Caco-2 (cell line): Measurements from ENCODE around the gene SLK. TPM values are rescaled to one million over a fixed set of nuclear protein-coding genes. Genes with fewer than 3 reads are reported as not detected.

Experiments
- BruUV-seq: library from RNA; stranded (reverse); fragments of 400-500 nt; replicated peaks from 2 replicates; lab custom pipeline; 2021; lab: Mats Ljungman, UMichigan
- CTCF ChIA-PET: fragments of 300-600 bp; sonication (Branson Sonifier 250); formaldehyde crosslinking; loops from one replicate; lab custom pipeline; 2022; ENCODE audit warnings: antibody characterized with exemption; lab: Charles Lee
- POLR2A ChIA-PET: fragments of 300-600 bp; sonication (Branson Sonifier 250); formaldehyde crosslinking; loops from one replicate; lab custom pipeline; 2022; ENCODE audit warnings: antibody characterized with exemption; lab: Charles Lee
- DNase-seq, 2 experiments: peaks; one replicate each; pipeline versions ENCODE4 v3.0.0 to v3.0.0-alpha.2; 2020 to 2022
- H3K27me3 ChIP-seq: replicated peaks from 2 replicates; pipeline ENCODE4 v1.6.0; 2011; ENCODE audit warnings: low read length; ENCODE audit not compliant: control insufficient read depth, insufficient read depth
- H3K36me3 ChIP-seq: 2 replicates; pipeline ENCODE4 v1.5.1; 2011; ENCODE audit warnings: low read length; ENCODE audit not compliant: control insufficient read depth, insufficient read depth
- H3K4me1 ChIP-seq: fragments of 250-450 bp; sonication (Bioruptor Pico); 2 replicates; pipeline ENCODE4 v1.5.1; 2020; ENCODE audit warnings: mild to moderate bottlenecking
- H3K4me3 ChIP-seq: 2 replicates; pipeline ENCODE4 v1.5.1; 2011; ENCODE audit warnings: low read depth, mild to moderate bottlenecking, control low read depth, low read length
- H3K9me3 ChIP-seq: fragments of 250-450 bp; sonication (Bioruptor Pico); 2 replicates; pipeline ENCODE4 v1.5.1; 2020; ENCODE audit warnings: mild to moderate bottlenecking, moderate library complexity
- H3K27ac Mint-ChIP-seq: one replicate; pipeline ENCODE4 v1.8.0; 2022; ENCODE audit warnings: mixed read lengths; ENCODE audit not compliant: unreplicated experiment
- H3K27me3 Mint-ChIP-seq: one replicate; pipeline ENCODE4 v1.8.0; 2022; ENCODE audit warnings: mixed read lengths; ENCODE audit not compliant: insufficient read depth, unreplicated experiment
- H3K36me3 Mint-ChIP-seq: one replicate; pipeline ENCODE4 v1.8.0; 2022; ENCODE audit warnings: mild to moderate bottlenecking, mixed read lengths; ENCODE audit not compliant: insufficient read depth, unreplicated experiment
- H3K4me1 Mint-ChIP-seq: one replicate; pipeline ENCODE4 v1.8.0; 2022; ENCODE audit warnings: low read depth, mixed read lengths; ENCODE audit not compliant: unreplicated experiment
- H3K4me3 Mint-ChIP-seq: one replicate; pipeline ENCODE4 v1.8.0; 2022; ENCODE audit warnings: mild to moderate bottlenecking, moderate library complexity, mixed read lengths; ENCODE audit not compliant: unreplicated experiment
- H3K9me3 Mint-ChIP-seq: one replicate; pipeline ENCODE4 v1.8.0; 2022; ENCODE audit warnings: mixed read lengths; ENCODE audit not compliant: unreplicated experiment
- CTCF ChIP-seq, 2 experiments: fragments of 200-600 bp in 1 of 2; IDR thresholded peaks; 1 replicate in 1 of 2; 2 replicates in 1 of 2; pipeline versions ENCODE4 v1.5.1 to v1.8.0; 2011 to 2022; ENCODE audit warnings: antibody characterized with exemption in 1 of 2, control low read depth in 1 of 2, inconsistent platforms in 1 of 2, low read depth in 1 of 2, low read length in 1 of 2, mild to moderate bottlenecking in 1 of 2, moderate library complexity in 1 of 2; ENCODE audit not compliant: insufficient read depth in 1 of 2, severe bottlenecking in 1 of 2, unreplicated experiment in 1 of 2
- intact Hi-C: fragments of 100-400 bp; cut with micrococcal nuclease; formaldehyde crosslinking; loops from one replicate; pipeline ENCODE4 v1.10.0; 2022; ENCODE audit not compliant: unreplicated experiment
- total RNA-seq: library from RNA; stranded (reverse); gene quantifications from 2 replicates; pipeline ENCODE4 v1.2.3, GENCODE V29; 2022

Gene SLK
- total RNA-seq, 1 experiment from 2014 or later, result 39.5 TPM

GRCh38 chr10:104031631-104032030 lies 64.7 kb downstream of the SLK start:
- DNase-seq, result no peak
- Mint-ChIP-seq H3K9me3 (no peaks in the 10 kb centered on the region), H3K36me3 (peaks cover 25% of the 10 kb centered on the region), H3K27me3 (no peaks in the 10 kb centered on the region), H3K4me1 (no peaks in the 10 kb centered on the region), H3K27ac (no peak overlapping the region), H3K4me3 (no peak overlapping the region)
- no TSS peak for BruUV-seq
- CTCF ChIA-PET, result interaction anchor here (0.6 kb wide), 1 partner anchor 49 kb away, joined by 3 read pairs; no protein-coding TSS in a partner anchor
- TF ChIP-seq CTCF (IDR thresholded peaks at IDR 0.05; ENCODE audit: insufficient read depth in 1 of 2, low read depth in 1 of 2, low read length in 1 of 2, severe bottlenecking in 1 of 2, unreplicated experiment in 1 of 2), result no peak
- Histone ChIP-seq H3K9me3 (no peaks in the 10 kb centered on the region), H3K4me1 (no peaks in the 10 kb centered on the region), H3K36me3 (no peaks in the 10 kb centered on the region), H3K27me3 (no peaks in the 10 kb centered on the region), H3K4me3 (no peak overlapping the region)
- POLR2A ChIA-PET, result no interaction called here
- intact Hi-C loops, result no loop called here

- H3K27me3 Mint-ChIP-seq, result no peaks in the 10 kb centered on the region
- BruUV-seq, result no TSS peak
- POLR2A ChIA-PET, result no interaction called here
These were observed 65.3 kb downstream of the SLK start for GRCh38 chr10:104032144-104032775.

GRCh38 chr10:104033401-104033930 lies 66.5 kb downstream of the SLK start:
- no peak overlapping the region for H3K4me3 ChIP-seq
- no TSS peak for BruUV-seq
- no peaks in the 10 kb centered on the region for H3K4me1 Mint-ChIP-seq
- no peaks in the 10 kb centered on the region for H3K27me3 Mint-ChIP-seq
- no peak for DNase-seq
- no peaks in the 10 kb centered on the region for H3K27me3 ChIP-seq
- no peaks in the 10 kb centered on the region for H3K9me3 ChIP-seq
- H3K36me3 Mint-ChIP-seq, result peaks cover 25% of the 10 kb centered on the region
- no peaks in the 10 kb centered on the region for H3K4me1 ChIP-seq
- no peak for TF ChIP-seq CTCF (IDR thresholded peaks at IDR 0.05; ENCODE audit: insufficient read depth in 1 of 2, low read depth in 1 of 2, low read length in 1 of 2, severe bottlenecking in 1 of 2, unreplicated experiment in 1 of 2)
- no peaks in the 10 kb centered on the region for H3K36me3 ChIP-seq
- H3K4me3 Mint-ChIP-seq, result no peak overlapping the region
- intact Hi-C loops, result no loop called here
- ChIA-PET CTCF (no interaction called here), POLR2A (no interaction called here)
- no peak overlapping the region for H3K27ac Mint-ChIP-seq
- H3K9me3 Mint-ChIP-seq, result no peaks in the 10 kb centered on the region

More at GRCh38 chr10:104032144-104032775, 65.3 kb downstream of the SLK start:
- CTCF ChIA-PET, result interaction anchor here (0.6 kb wide), 1 partner anchor 49 kb away, joined by 3 read pairs; no protein-coding TSS in a partner anchor
- TF ChIP-seq CTCF (IDR thresholded peaks at IDR 0.05; ENCODE audit: insufficient read depth in 1 of 2, low read depth in 1 of 2, low read length in 1 of 2, severe bottlenecking in 1 of 2, unreplicated experiment in 1 of 2), result no peak
- no peaks in the 10 kb centered on the region for H3K27me3 ChIP-seq
- no peaks in the 10 kb centered on the region for H3K4me1 ChIP-seq
- intact Hi-C loops, result no loop called here
- Mint-ChIP-seq H3K27ac (no peak overlapping the region), H3K9me3 (no peaks in the 10 kb centered on the region), H3K4me1 (no peaks in the 10 kb centered on the region), H3K36me3 (peaks cover 25% of the 10 kb centered on the region), H3K4me3 (no peak overlapping the region)
- H3K4me3 ChIP-seq, result no peak overlapping the region
- H3K9me3 ChIP-seq, result no peaks in the 10 kb centered on the region
- no peak for DNase-seq
- no peaks in the 10 kb centered on the region for H3K36me3 ChIP-seq
